Activated B cell treated with CpG ODN at 0.5 μM for 24 hours (primary cell): ENCODE measurements around the gene YARS1. TPM values are rescaled to one million over a fixed set of nuclear protein-coding genes. Genes with fewer than 3 reads are reported as not detected.
A peak's percentile ranks its signal among the peaks of the same experiment; 100 is the strongest.

ENCODE experiments used
- ATAC-seq: fragments of 200-7000 bp; cut with Tn5 transposase; one replicate; pipeline ENCODE4 v1.10.0; 2021; ENCODE audit warnings: low read depth, mild to moderate bottlenecking, moderate library complexity
- CTCF ChIA-PET: fragments of 350-600 bp; sonication (Branson Sonifier 250); formaldehyde crosslinking; loops from one replicate; lab custom pipeline; 2021; ENCODE audit warnings: antibody characterized with exemption; lab: Charles Lee
- POLR2A ChIA-PET: fragments of 350-600 bp; sonication (Branson Sonifier 250); formaldehyde crosslinking; loops from one replicate; lab custom pipeline; 2021; ENCODE audit warnings: antibody characterized with exemption; lab: Charles Lee
- DNase-seq: peaks from one replicate; pipeline ENCODE4 v3.0.0; 2022
- H3K27ac Mint-ChIP-seq: one replicate; pipeline ENCODE4 v1.8.0; 2020; ENCODE audit warnings: mixed read lengths
- H3K27me3 Mint-ChIP-seq: one replicate; pipeline ENCODE4 v1.8.0; 2021; ENCODE audit warnings: mixed read lengths
- H3K36me3 Mint-ChIP-seq: one replicate; pipeline ENCODE4 v1.8.0; 2021; ENCODE audit warnings: low read depth, mixed read lengths
- H3K4me1 Mint-ChIP-seq: one replicate; pipeline ENCODE4 v1.8.0; 2021; ENCODE audit warnings: mixed read lengths
- H3K4me3 Mint-ChIP-seq: one replicate; pipeline ENCODE4 v1.8.0; 2020; ENCODE audit warnings: mild to moderate bottlenecking, mixed read lengths
- H3K9me3 Mint-ChIP-seq: one replicate; pipeline ENCODE4 v1.8.0; 2020; ENCODE audit warnings: mixed read lengths
- CTCF ChIP-seq: fragments of 200-600 bp; IDR thresholded peaks from one replicate; pipeline ENCODE4 v1.8.0; 2022; ENCODE audit warnings: antibody characterized with exemption, mild to moderate bottlenecking
- intact Hi-C: fragments of 100-400 bp; cut with micrococcal nuclease; formaldehyde crosslinking; loops from one replicate; pipeline ENCODE4 v1.15.1; 2024
- total RNA-seq: library from RNA; stranded (reverse); gene quantifications from 2 replicates; pipeline ENCODE4 v1.2.3, GENCODE V29; 2022

YARS1 gene
- total RNA-seq, 1 donor from 2014 or later = 232 TPM

GRCh38 chr1:32828341-32828740 is 11.2 kb upstream of the YARS1 start:
- Mint-ChIP-seq H3K4me3 (no peak overlapping the region), H3K27ac (no peak overlapping the region), H3K4me1 (peaks cover 4% of the 10 kb centered on the region), H3K9me3 (no peaks in the 10 kb centered on the region), H3K36me3 (peaks cover 73% of the 10 kb centered on the region), H3K27me3 (no peaks in the 10 kb centered on the region)
- ChIA-PET POLR2A (no interaction called here), CTCF (interaction anchor here (2.0 kb wide), 1 partner anchor 44 kb away, joined by 8 read pairs; no protein-coding TSS in a partner anchor)
- DNase-seq (no peak), ATAC-seq (no peak)
- intact Hi-C loops = loop anchor here (2.0 kb wide), 1 partner anchor 258 kb away; no protein-coding TSS in a partner anchor
- no peak for TF ChIP-seq CTCF

DNA sequence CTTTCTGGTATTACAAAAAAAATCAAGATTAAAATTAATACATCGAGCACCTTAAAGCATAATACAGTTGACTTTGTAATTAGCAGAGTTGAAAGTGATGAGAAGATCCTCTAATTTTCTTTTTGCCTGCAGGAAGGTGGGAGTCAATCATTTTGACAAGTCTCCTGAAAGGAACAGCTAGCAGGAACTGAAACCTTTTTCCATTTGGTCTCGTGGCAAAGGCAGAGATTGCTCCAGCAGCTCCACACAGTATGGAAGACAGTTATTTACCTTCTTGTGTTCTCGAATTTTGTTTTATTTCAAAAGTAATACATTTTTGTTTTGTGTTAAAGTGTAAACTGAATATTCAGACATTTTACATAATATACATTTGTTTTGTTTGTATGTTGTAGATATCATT is 8.0 kb upstream of the YARS1 start:
- Mint-ChIP-seq H3K4me3 (no peak overlapping the region), H3K27me3 (no peaks in the 10 kb centered on the region), H3K9me3 (no peaks in the 10 kb centered on the region), H3K27ac (no peak overlapping the region), H3K4me1 (peaks cover 23% of the 10 kb centered on the region), H3K36me3 (peaks cover 44% of the 10 kb centered on the region)
- ATAC-seq (no peak), DNase-seq (no peak)
- intact Hi-C loops = no loop called here
- no peak for TF ChIP-seq CTCF
- POLR2A ChIA-PET = interaction anchor here (0.6 kb wide), 1 partner anchor 12 kb away, joined by 8 read pairs; no protein-coding TSS in a partner anchor
- CTCF ChIA-PET = interaction anchor here (0.7 kb wide), 1 partner anchor 230 kb away, joined by 3 read pairs; no protein-coding TSS in a partner anchor

- no peak for TF ChIP-seq CTCF
- H3K4me1 Mint-ChIP-seq = peaks cover 69% of the 10 kb centered on the region
- ATAC-seq = no peak
- no peaks in the 10 kb centered on the region for H3K27me3 Mint-ChIP-seq
- ChIA-PET POLR2A (interaction anchor here (0.6 to 1.6 kb wide), 7 partner anchors 18 to 483 kb away, joined by 3 to 7 read pairs (median 5); partner anchors contain the start of genes MARCKSL1, RBBP4 and ZBTB8OS), CTCF (interaction anchor here (1.0 kb wide), 1 partner anchor 54 kb away, joined by 3 read pairs; no protein-coding TSS in a partner anchor)
- peaks cover 28% of the 10 kb centered on the region for H3K36me3 Mint-ChIP-seq
- intact Hi-C loops = loop anchor here (5.0 to 10.0 kb wide), 6 partner anchors 146 to 882 kb away; partner anchors contain the start of genes KHDRBS1, PTP4A2, RNF19B and TRIM62
- no peak for DNase-seq
- H3K4me3 Mint-ChIP-seq = peak overlapping the region; percentile 94
- H3K27ac Mint-ChIP-seq = peak overlapping the region; percentile 85
- H3K9me3 Mint-ChIP-seq = no peaks in the 10 kb centered on the region
Observed at GRCh38 chr1:32818804-32819541, 1.8 kb upstream of the YARS1 start.

DNA sequence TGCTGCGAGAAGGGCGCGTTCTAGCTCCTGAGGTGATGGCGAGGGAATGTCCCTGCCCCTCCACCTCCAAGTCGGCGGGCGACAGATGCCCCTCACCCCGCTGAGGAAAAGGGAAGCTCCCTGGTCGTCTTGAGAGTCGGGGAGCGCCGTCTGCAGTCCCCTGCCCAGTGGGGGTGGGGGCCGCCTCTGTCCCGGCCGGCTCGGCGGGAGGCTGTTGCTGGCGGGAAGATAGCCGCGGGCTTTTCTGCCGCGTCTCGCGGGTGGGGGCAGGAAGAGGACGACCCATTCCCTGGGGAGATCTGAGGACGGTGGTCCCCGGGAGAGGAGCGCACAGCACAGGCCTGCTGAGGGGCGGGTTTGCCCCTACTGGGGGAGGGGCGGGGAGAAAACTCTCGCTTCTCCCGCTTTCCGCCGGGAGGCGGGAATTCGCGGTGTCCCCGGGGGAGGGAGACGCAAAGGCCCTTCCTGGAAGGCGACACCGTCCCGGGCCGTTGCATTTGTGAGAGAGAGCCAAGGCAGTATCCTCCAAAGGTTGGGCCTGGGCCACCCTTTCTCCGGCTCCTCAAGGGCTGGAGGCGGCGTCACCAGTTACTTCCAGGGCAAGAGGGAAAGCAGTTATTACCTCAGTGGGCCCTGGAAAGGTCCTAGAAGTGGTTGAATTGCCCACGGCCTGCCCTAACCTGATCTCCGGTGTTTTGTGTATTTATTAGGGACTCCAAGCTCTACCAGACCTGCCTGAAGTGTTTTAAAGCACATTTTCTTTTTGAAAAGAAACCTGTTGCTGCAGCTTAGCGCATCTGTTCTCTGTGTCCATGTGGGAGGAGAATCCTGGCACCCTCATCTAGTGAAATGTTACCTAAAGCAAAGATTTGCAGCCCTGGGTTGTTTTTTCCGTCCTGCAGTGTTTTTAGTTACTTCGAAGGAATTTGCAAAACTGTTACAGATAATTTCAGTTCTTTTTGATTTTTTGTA is 943 bp upstream of the YARS1 start:
- H3K4me3 Mint-ChIP-seq = peak overlapping the region; percentile 94
- no peaks in the 10 kb centered on the region for H3K27me3 Mint-ChIP-seq
- peaks cover 35% of the 10 kb centered on the region for H3K36me3 Mint-ChIP-seq
- ChIA-PET CTCF (interaction anchor here (1.0 kb wide), 1 partner anchor 54 kb away, joined by 3 read pairs; no protein-coding TSS in a partner anchor), POLR2A (interaction anchor here (0.6 to 2.1 kb wide), 12 partner anchors 19 to 636 kb away, joined by 3 to 16 read pairs (median 6); partner anchors contain the start of genes BSDC1, MARCKSL1, RBBP4 and RNF19B)
- no peak for TF ChIP-seq CTCF
- no peaks in the 10 kb centered on the region for H3K9me3 Mint-ChIP-seq
- intact Hi-C loops = loop anchor here (1.0 to 10.0 kb wide), 12 partner anchors 19 to 1521 kb away; partner anchors contain the start of genes AZIN2, KHDRBS1, PTP4A2 and RNF19B
- no peak for DNase-seq
- no peak for ATAC-seq
- peak overlapping the region; percentile 85 for H3K27ac Mint-ChIP-seq
- peaks cover 72% of the 10 kb centered on the region for H3K4me1 Mint-ChIP-seq
